Body of pancreas (tissue), 4 donors: Measurements from ENCODE around the gene LRP2BP. TPM values are rescaled to one million over a fixed set of nuclear protein-coding genes. Genes with fewer than 3 reads are reported as not detected.

Experiments used
- ATAC-seq: fragments of 150-250 bp; one replicate; pipeline ENCODE4 v1.9.1; 2016
- DNase-seq, 4 donors: peaks; one replicate each; pipeline ENCODE4 v3.0.0-alpha.2; 2019
- H3K27ac ChIP-seq, 4 donors: fragments of 200-600 bp; sonication (generic); 1 replicate in 3 of 4; 2 replicates in 1 of 4; pipeline versions ENCODE4 v1.5.1 to v1.6.1; 2016 to 2019; ENCODE audit warnings: mild to moderate bottlenecking in 1 of 4, mixed read lengths in 1 of 4, moderate library complexity in 1 of 4
- H3K27me3 ChIP-seq, 2 donors: fragments of 200-600 bp; sonication (generic); one replicate each; pipeline ENCODE4 v1.6.0; 2016; ENCODE audit warnings: mild to moderate bottlenecking in 1 of 2
- H3K36me3 ChIP-seq, 2 donors: fragments of 200-600 bp; sonication (generic); replicated peaks in 1 of 2; 2 replicates each; pipeline ENCODE4 v1.5.1; 2016; ENCODE audit warnings: low read depth in 2 of 2; ENCODE audit not compliant: insufficient read depth in 1 of 2
- H3K4me1 ChIP-seq: fragments of 200-600 bp; sonication (generic); one replicate; pipeline ENCODE4 v1.6.0; 2016
- H3K4me3 ChIP-seq, 2 donors: fragments of 200-600 bp; sonication (generic); 1 replicate in 1 of 2; 2 replicates in 1 of 2; pipeline ENCODE4 v1.5.1; 2016 to 2019
- H3K9me3 ChIP-seq, 3 donors: fragments of 200-600 bp; sonication (generic); 1 replicate in 2 of 3; 2 replicates in 1 of 3; pipeline ENCODE4 v1.5.1; 2016
- POLR2A ChIP-seq, 3 donors: fragments of 450-650 bp; IDR thresholded peaks; one replicate each; pipeline ENCODE4 v1.6.1; 2016; ENCODE audit warnings: antibody characterized with exemption in 3 of 3, mild to moderate bottlenecking in 2 of 3
- WGBS, 2 donors: methylation state at CpG; one replicate each; pipeline ENCODE4 v1.1.5; 2017; 5-methylcytosine and 5-hydroxymethylcytosine counted together
- intact Hi-C: fragments of 100-400 bp; cut with DNase I; formaldehyde crosslinking; loops from one replicate; pipeline ENCODE4 v1.15.1; 2023
- total RNA-seq, 2 donors: library from RNA; depleted of rRNA; stranded (reverse); fragments of >200 nt; gene quantifications; one replicate each; pipeline ENCODE4 v1.1.0, GENCODE V29; 2016
- TF ChIP-seq, protein P1 (sequence below), 7 experiments: fragments of 450-650 bp in 4 of 7; fragments of 200-600 bp in 3 of 7; sonication (generic) in 3 of 7; IDR thresholded peaks; one replicate each; pipeline ENCODE4 v1.5.1; 2016 to 2019; ENCODE audit warnings: antibody characterized with exemption in 7 of 7

Gene LRP2BP
- total RNA-seq = 1 to 10 TPM; 2.0 to 2.1 TPM

DNA sequence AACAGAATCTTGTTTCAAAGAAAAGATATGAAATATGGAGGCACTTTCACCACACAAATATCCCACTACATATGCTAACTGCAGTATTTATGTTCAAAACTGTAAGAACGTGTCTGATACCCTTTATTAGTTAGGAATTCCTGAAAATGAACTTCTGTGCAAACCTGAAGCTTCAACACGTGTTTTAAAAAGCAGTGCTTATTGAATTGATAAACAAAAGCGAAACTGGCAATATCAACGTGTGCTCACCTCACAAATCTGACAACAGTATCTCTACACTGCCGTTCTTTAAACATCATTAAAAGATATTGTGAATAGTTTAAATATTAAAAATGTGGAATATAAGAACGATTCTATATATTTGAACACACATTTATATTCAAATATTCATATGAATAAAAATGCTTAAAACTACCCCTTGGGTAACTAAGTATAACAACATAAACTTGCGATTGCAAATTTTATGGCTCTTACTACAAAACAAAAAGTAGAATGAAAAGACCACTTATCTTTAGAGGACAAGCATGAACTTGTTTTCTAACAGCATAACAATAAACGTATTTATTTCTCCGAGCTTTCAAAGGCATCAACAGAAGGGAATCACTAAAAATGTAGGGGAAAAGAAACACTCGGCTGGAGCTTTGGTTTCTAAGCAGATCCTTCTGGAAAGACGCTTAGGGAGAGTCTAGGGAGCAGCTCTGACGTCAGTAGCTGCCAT, at the start of gene LRP2BP:
Gene LRP2BP, minus strand, starts transcription at position 687 of the 718 bp plus-strand sequence. CDS start 17,738 bp downstream, outside the sequence.
- peak within 1 kb of the TSS; percentile 98 to 100 (median 100) for H3K27ac ChIP-seq
- H3K36me3 ChIP-seq = peaks cover 0 to 3% of the 10 kb centered on the region in 2 donors
- WGBS, 2 donors = 1% methylated on average over 12 of the region's 12 CpGs
- no peak for DNase-seq
- peaks cover 35% of the 10 kb centered on the region for H3K4me1 ChIP-seq
- no peak for ATAC-seq
- intact Hi-C loops = no loop called here
- no peak for TF ChIP-seq POLR2A (IDR thresholded peaks at IDR 0.05)
- TF ChIP-seq, protein P1, sequence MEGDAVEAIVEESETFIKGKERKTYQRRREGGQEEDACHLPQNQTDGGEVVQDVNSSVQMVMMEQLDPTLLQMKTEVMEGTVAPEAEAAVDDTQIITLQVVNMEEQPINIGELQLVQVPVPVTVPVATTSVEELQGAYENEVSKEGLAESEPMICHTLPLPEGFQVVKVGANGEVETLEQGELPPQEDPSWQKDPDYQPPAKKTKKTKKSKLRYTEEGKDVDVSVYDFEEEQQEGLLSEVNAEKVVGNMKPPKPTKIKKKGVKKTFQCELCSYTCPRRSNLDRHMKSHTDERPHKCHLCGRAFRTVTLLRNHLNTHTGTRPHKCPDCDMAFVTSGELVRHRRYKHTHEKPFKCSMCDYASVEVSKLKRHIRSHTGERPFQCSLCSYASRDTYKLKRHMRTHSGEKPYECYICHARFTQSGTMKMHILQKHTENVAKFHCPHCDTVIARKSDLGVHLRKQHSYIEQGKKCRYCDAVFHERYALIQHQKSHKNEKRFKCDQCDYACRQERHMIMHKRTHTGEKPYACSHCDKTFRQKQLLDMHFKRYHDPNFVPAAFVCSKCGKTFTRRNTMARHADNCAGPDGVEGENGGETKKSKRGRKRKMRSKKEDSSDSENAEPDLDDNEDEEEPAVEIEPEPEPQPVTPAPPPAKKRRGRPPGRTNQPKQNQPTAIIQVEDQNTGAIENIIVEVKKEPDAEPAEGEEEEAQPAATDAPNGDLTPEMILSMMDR (IDR thresholded peaks at IDR 0.05) = no peak
- H3K9me3 ChIP-seq = no peaks in the 10 kb centered on the region
- H3K4me3 ChIP-seq = peak within 1 kb of the TSS; percentile 26 to 42
- H3K27me3 ChIP-seq = no peaks in the 10 kb centered on the region

DNA sequence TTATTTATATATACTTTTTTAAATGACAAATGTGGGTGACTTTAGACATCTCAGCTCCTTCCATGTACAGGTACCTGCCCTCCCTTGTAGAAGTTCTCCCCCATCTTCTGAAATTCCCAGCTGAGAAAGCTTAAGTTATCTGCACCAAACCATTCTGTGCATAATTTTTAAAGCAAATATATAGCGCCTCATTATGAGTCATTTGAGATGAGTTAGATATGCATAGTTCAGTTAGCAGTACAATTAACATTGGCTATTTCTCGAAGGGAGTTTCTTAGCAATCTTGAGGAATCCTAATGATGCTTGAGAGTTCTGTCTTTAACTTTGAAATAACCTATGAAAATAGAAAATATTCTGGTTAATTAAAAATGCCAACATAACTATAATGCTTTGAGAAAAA, 49.5 kb upstream of the LRP2BP start:
- Histone ChIP-seq H3K27me3 (no peaks in the 10 kb centered on the region), H3K4me1 (no peaks in the 10 kb centered on the region), H3K36me3 (no peaks in the 10 kb centered on the region), H3K9me3 (no peaks in the 10 kb centered on the region), H3K27ac (no peak overlapping the region), H3K4me3 (no peak overlapping the region)
- WGBS, 2 donors = 88 to 96% methylated on average over 2 of the region's 2 CpGs
- DNase-seq (no peak), ATAC-seq (no peak)
- TF ChIP-seq, protein P1 (IDR thresholded peaks at IDR 0.05) = no peak
- TF ChIP-seq POLR2A (IDR thresholded peaks at IDR 0.05) = no peak
- intact Hi-C loops = no loop called here

DNA sequence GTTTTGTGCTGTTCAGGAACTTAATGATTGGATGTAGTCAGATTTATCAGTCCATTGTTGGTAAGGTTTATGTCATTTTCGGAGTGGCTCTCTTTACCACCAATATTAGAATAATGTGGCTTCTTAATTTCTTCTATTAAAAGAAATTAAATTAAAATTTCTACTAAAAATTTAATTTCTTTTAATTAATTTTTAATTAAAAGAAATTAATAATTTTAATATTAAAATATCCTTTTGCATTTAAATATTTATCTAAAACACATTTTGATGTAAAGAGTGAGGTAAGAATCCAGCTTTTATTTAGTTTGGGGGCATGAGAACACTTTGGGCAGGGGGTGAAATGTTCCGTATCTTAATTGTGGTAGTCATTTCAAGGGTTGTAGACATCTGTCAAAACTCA, 45.8 kb upstream of the LRP2BP start:
- no peaks in the 10 kb centered on the region for H3K9me3 ChIP-seq
- TF ChIP-seq, protein P1 (IDR thresholded peaks at IDR 0.05) = no peak

DNA sequence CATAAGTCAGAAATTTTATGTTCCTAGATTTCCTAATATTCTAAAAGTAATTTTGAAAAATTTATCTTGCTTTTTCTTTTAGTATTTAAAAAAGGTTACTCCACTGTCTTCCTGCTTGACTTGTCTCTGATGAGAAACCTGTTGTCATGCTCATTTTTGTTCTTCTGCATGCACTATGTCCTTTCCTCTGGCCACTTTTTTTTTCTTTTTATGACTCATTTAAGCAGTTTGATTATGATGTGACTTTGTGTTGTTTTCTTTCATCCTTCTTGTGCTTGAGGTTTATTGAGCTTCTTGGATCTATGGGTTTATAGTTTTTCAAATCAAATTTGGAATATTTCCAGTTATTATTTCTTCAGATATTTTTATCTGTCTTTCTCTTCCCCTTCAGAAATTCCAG, 42.1 kb upstream of the LRP2BP start:
- Histone ChIP-seq H3K4me1 (no peaks in the 10 kb centered on the region), H3K36me3 (no peaks in the 10 kb centered on the region), H3K9me3 (no peaks in the 10 kb centered on the region), H3K4me3 (no peak overlapping the region), H3K27me3 (no peaks in the 10 kb centered on the region), H3K27ac (no peak overlapping the region)
- no peak for ATAC-seq
- intact Hi-C loops = no loop called here
- no peak for DNase-seq
- TF ChIP-seq POLR2A (IDR thresholded peaks at IDR 0.05) = no peak
- TF ChIP-seq, protein P1 (IDR thresholded peaks at IDR 0.05) = no peak

More for the DNA sequence above, 45.8 kb upstream of the LRP2BP start:
- intact Hi-C loops = no loop called here
- no peak overlapping the region for H3K27ac ChIP-seq
- no peak for ATAC-seq
- H3K36me3 ChIP-seq = no peaks in the 10 kb centered on the region
- H3K4me1 ChIP-seq = no peaks in the 10 kb centered on the region
- H3K4me3 ChIP-seq = no peak overlapping the region
- H3K27me3 ChIP-seq = no peaks in the 10 kb centered on the region
- 90 to 92% methylated on average over 2 of the region's 2 CpGs for WGBS, 2 donors
- no peak for DNase-seq

DNA sequence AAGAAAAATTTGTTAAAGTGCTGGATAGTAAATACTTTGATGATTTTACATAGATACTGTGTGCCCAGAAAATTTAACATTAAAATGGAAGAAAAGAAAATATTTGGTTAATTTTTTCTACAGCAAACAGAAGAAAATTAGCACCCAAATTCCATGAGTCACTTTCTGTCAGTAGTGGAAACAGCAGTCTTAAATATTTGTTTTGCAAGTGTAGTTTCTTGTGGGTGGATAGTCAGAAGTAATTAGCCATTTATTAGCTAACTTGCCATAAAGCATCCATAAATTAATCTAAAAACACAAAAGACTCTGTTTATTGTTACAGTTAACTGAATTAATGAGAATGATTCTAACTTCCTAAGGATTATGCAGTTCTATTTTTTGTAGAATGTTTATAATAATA, 39.7 kb upstream of the LRP2BP start:
- no peak overlapping the region for H3K27ac ChIP-seq
- DNase-seq (no peak), ATAC-seq (no peak)
- no peak overlapping the region for H3K4me3 ChIP-seq
- no peaks in the 10 kb centered on the region for H3K36me3 ChIP-seq
- intact Hi-C loops = no loop called here
- no peaks in the 10 kb centered on the region for H3K9me3 ChIP-seq
- TF ChIP-seq POLR2A (IDR thresholded peaks at IDR 0.05) = no peak
- TF ChIP-seq, protein P1 (IDR thresholded peaks at IDR 0.05) = no peak
- H3K27me3 ChIP-seq = no peaks in the 10 kb centered on the region
- H3K4me1 ChIP-seq = no peaks in the 10 kb centered on the region
